Stimulated activated naive B cell treated with anti-CD40 and anti-IgM and Interleukin-4, amounts not matched to agents 10 μg/mL and 1 μg/mL and 100 μg/mL, for 72 hours (primary cell): Measurements from ENCODE around the gene HS3ST3A1.
"Not testable (repeated sequence)": the region's sequence is repeated elsewhere in the genome, so short reads cannot be mapped to it uniquely, and the experiment has no call there.

ENCODE experiments used
- ATAC-seq, 2 donors: fragments of 150-1000 bp; cut with Tn5 transposase; replicated peaks; 2 replicates each; pipeline ENCODE4 v1.10.0; 2021; ENCODE audit warnings: moderate library complexity in 1 of 2
- DNase-seq: peaks from one replicate; pipeline ENCODE4 v3.0.0; 2021
- H3K27ac Mint-ChIP-seq: one replicate; pipeline ENCODE4 v1.8.0; 2022; ENCODE audit warnings: mild to moderate bottlenecking, mixed read lengths
- H3K27me3 Mint-ChIP-seq, 2 donors: one replicate each; pipeline ENCODE4 v1.8.0; 2022; ENCODE audit warnings: mixed read lengths in 2 of 2
- H3K36me3 Mint-ChIP-seq, 2 donors: one replicate each; pipeline ENCODE4 v1.8.0; 2022; ENCODE audit warnings: mixed read lengths in 2 of 2, mild to moderate bottlenecking in 1 of 2
- H3K4me1 Mint-ChIP-seq, 2 donors: one replicate each; pipeline ENCODE4 v1.8.0; 2022; ENCODE audit warnings: mixed read lengths in 2 of 2, mild to moderate bottlenecking in 1 of 2
- H3K4me3 Mint-ChIP-seq, 2 donors: one replicate each; pipeline ENCODE4 v1.8.0; 2022; ENCODE audit warnings: mild to moderate bottlenecking in 2 of 2, mixed read lengths in 2 of 2, moderate library complexity in 1 of 2
- H3K9me3 Mint-ChIP-seq, 2 donors: one replicate each; pipeline ENCODE4 v1.8.0; 2022; ENCODE audit warnings: mixed read lengths in 2 of 2, mild to moderate bottlenecking in 1 of 2

HS3ST3A1 gene

DNA sequence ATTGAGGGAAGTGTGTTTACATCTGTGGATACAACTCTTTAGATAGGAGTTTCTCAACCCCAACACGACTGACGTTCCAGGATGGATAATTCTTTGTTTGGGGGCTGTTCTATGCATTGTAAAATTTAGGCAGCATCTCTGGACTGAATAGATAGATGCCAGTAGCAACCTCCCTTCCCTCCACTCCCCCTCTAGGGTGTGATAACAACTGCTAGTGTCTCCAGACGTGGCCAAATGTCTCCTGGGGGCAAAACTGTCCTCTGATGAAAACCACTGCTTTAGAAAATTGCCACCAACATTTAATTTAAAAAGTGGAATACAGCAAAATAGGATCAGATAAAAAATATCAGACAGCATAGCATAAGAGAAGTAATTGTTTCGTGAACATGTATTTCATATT, 79.9 kb downstream of the HS3ST3A1 start:
- H3K4me3 Mint-ChIP-seq = no peak overlapping the region
- ATAC-seq = no peak
- no peaks in the 10 kb centered on the region for H3K4me1 Mint-ChIP-seq
- no peak overlapping the region for H3K27ac Mint-ChIP-seq
- no peaks in the 10 kb centered on the region for H3K9me3 Mint-ChIP-seq
- no peak for DNase-seq
- H3K36me3 Mint-ChIP-seq = no peaks in the 10 kb centered on the region
- no peaks in the 10 kb centered on the region for H3K27me3 Mint-ChIP-seq

- Mint-ChIP-seq H3K9me3 (no peaks in the 10 kb centered on the region), H3K27ac (no peak overlapping the region), H3K4me1 (no peaks in the 10 kb centered on the region), H3K27me3 (no peaks in the 10 kb centered on the region), H3K4me3 (no peak overlapping the region), H3K36me3 (no peaks in the 10 kb centered on the region)
- no peak for ATAC-seq
- no peak for DNase-seq
Measured at GRCh38 chr17:13520899-13521572, 80.7 kb downstream of the HS3ST3A1 start.

- no peaks in the 10 kb centered on the region for H3K27me3 Mint-ChIP-seq
Measured at GRCh38 chr17:13518261-13519000, 83.3 kb downstream of the HS3ST3A1 start.

DNA sequence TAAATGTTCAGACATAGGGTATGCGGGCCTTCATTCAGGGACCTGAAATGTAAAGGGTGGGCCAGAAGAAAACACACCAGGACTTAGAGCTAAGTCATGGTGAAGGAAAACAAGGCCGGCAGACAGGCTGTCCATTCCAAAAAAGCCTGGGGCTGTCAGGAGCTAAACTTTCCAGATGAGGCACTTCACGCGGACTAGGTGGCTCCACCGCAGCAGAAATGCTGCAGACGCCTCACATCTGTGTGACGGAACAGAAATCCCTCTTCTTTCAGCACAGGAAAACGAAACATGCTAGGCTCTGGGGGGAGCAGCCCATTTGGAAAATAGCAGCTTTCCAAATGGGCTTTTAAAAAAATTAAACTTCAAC, 88.7 kb downstream of the HS3ST3A1 start:
- Mint-ChIP-seq H3K9me3 (no peaks in the 10 kb centered on the region), H3K27ac (no peak overlapping the region), H3K4me1 (peaks cover 2 to 7% of the 10 kb centered on the region in 2 donors), H3K36me3 (no peaks in the 10 kb centered on the region), H3K27me3 (peaks cover 14 to 23% of the 10 kb centered on the region in 2 donors), H3K4me3 (no peak overlapping the region)
- DNase-seq (no peak), ATAC-seq (no peak)

More at GRCh38 chr17:13518261-13519000, 83.3 kb downstream of the HS3ST3A1 start:
- Mint-ChIP-seq H3K27ac (no peak overlapping the region), H3K9me3 (no peaks in the 10 kb centered on the region), H3K4me3 (no peak overlapping the region), H3K4me1 (no peaks in the 10 kb centered on the region), H3K36me3 (no peaks in the 10 kb centered on the region)
- DNase-seq (no peak), ATAC-seq (no peak)

DNA sequence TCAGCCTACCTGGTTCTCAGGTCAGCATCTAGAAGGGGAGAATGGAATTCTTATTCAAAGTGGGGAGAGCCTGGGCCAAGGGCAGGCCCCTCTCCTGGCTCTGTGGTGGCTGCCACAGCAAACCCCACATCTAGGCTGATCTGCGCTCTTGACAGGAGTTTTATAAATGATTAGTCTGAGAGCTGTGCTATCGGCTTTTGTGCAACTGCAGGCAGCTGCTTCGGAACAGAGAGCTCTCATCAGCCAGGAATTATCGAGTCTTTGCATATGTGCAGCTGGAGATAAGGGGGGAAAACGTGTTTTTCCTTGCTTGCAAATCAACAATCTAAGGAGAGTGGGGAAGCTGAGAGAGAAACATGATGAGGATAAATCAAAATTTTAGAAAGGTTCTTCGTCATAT, 91.7 kb downstream of the HS3ST3A1 start:
- ATAC-seq = no peak
- no peaks in the 10 kb centered on the region for H3K36me3 Mint-ChIP-seq
- H3K4me1 Mint-ChIP-seq = peaks cover 2 to 7% of the 10 kb centered on the region in 2 donors
- no peak overlapping the region for H3K4me3 Mint-ChIP-seq
- H3K27me3 Mint-ChIP-seq = peaks cover 14 to 27% of the 10 kb centered on the region in 2 donors
- H3K27ac Mint-ChIP-seq = no peak overlapping the region
- no peak for DNase-seq
- no peaks in the 10 kb centered on the region for H3K9me3 Mint-ChIP-seq

- no peak overlapping the region for H3K27ac Mint-ChIP-seq
- no peak for DNase-seq
- no peaks in the 10 kb centered on the region for H3K36me3 Mint-ChIP-seq
- H3K9me3 Mint-ChIP-seq = no peaks in the 10 kb centered on the region
- H3K4me3 Mint-ChIP-seq = no peak overlapping the region
- no peak for ATAC-seq
- peaks cover 2 to 7% of the 10 kb centered on the region in 2 donors for H3K4me1 Mint-ChIP-seq
- H3K27me3 Mint-ChIP-seq = peaks cover 14 to 28% of the 10 kb centered on the region in 2 donors
Measured at GRCh38 chr17:13509527-13509926, 92.2 kb downstream of the HS3ST3A1 start.

GRCh38 chr17:13508896-13509295, 92.8 kb downstream of the HS3ST3A1 start:
- DNase-seq = no peak
- Mint-ChIP-seq H3K9me3 (no peaks in the 10 kb centered on the region), H3K4me3 (no peak overlapping the region), H3K27me3 (peaks cover 14 to 28% of the 10 kb centered on the region in 2 donors), H3K27ac (no peak overlapping the region), H3K36me3 (no peaks in the 10 kb centered on the region), H3K4me1 (peaks cover 2 to 7% of the 10 kb centered on the region in 2 donors)
- ATAC-seq = no peak

GRCh38 chr17:13503526-13503925, 98.2 kb downstream of the HS3ST3A1 start:
- Mint-ChIP-seq H3K4me1 (no peaks in the 10 kb centered on the region), H3K4me3 (no peak overlapping the region), H3K9me3 (no peaks in the 10 kb centered on the region), H3K27ac (no peak overlapping the region), H3K36me3 (no peaks in the 10 kb centered on the region), H3K27me3 (peaks cover 0 to 5% of the 10 kb centered on the region in 2 donors)
- no peak for ATAC-seq
- no peak for DNase-seq

- H3K36me3 Mint-ChIP-seq = no peaks in the 10 kb centered on the region
- DNase-seq = no peak
- H3K27me3 Mint-ChIP-seq = peaks cover 0 to 5% of the 10 kb centered on the region in 2 donors
- no peaks in the 10 kb centered on the region for H3K9me3 Mint-ChIP-seq
- H3K27ac Mint-ChIP-seq = no peak overlapping the region
- no peaks in the 10 kb centered on the region for H3K4me1 Mint-ChIP-seq
- ATAC-seq = no peak
- H3K4me3 Mint-ChIP-seq = no peak overlapping the region
Measured at GRCh38 chr17:13502263-13502662, 99.5 kb downstream of the HS3ST3A1 start.

GRCh38 chr17:13500947-13501346, 100.8 kb downstream of the HS3ST3A1 start:
- ATAC-seq = no peak
- Mint-ChIP-seq H3K27me3 (peaks cover 0 to 5% of the 10 kb centered on the region in 2 donors), H3K4me1 (no peaks in the 10 kb centered on the region), H3K9me3 (no peaks in the 10 kb centered on the region), H3K4me3 (no peak overlapping the region), H3K36me3 (no peaks in the 10 kb centered on the region), H3K27ac (no peak overlapping the region)
- no peak for DNase-seq

- Mint-ChIP-seq H3K4me1 (no peaks in the 10 kb centered on the region), H3K27ac (no peak overlapping the region), H3K27me3 (no peaks in the 10 kb centered on the region), H3K4me3 (no peak overlapping the region), H3K36me3 (no peaks in the 10 kb centered on the region), H3K9me3 (no peaks in the 10 kb centered on the region)
- DNase-seq (no peak), ATAC-seq (no peak)
Measured at GRCh38 chr17:13498184-13498583, 103.5 kb downstream of the HS3ST3A1 start.

- H3K27ac Mint-ChIP-seq, ATAC-seq, DNase-seq, H3K4me3 Mint-ChIP-seq, H3K9me3 Mint-ChIP-seq, H3K4me1 Mint-ChIP-seq, H3K27me3 Mint-ChIP-seq, H3K36me3 Mint-ChIP-seq: not testable (repeated sequence)
Measured at GRCh38 chr17:13496553-13497056, 105.1 kb downstream of the HS3ST3A1 start.

DNA sequence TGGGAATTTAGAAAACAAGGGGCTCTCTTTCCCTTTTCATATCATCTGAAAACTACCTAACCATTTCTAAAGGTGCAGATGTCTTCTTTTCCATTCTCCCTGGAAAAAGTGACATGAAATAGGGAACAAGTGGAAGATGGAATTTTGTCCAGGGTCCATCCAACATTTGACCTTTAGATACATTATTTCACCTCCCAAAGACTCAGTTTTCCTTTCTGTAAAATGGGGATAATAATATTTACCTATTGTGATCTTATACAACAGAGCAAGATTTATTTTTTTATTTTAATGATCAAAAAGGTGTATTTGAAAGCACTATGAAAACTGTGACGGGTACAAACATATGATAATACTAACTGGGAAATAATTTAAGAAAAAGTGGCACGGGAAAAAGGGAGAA, 106.3 kb downstream of the HS3ST3A1 start:
- H3K27ac Mint-ChIP-seq = no peak overlapping the region
- H3K36me3 Mint-ChIP-seq = no peaks in the 10 kb centered on the region
- H3K27me3 Mint-ChIP-seq = no peaks in the 10 kb centered on the region
- DNase-seq (no peak), ATAC-seq (no peak)
- H3K4me1 Mint-ChIP-seq = no peaks in the 10 kb centered on the region
- H3K9me3 Mint-ChIP-seq = no peaks in the 10 kb centered on the region
- H3K4me3 Mint-ChIP-seq = no peak overlapping the region

DNA sequence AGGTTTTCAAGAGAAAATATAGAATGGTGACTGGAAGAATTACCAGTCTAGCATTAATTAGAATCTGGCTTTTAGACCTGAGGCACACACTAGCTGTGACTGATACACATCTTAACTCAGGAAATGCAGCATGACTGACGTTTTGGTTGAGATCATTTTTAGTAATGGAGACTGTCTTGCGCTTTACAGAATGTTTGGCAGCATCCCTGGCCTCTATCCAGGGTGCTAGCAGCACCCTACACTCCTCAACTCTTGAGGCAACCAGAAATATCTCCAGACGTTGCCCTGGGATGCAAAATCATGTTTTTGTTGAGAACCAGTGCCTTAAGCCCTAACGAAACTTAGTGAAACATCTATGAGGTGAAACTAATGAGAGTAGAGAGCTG, 109.0 kb downstream of the HS3ST3A1 start:
- H3K27ac Mint-ChIP-seq = no peak overlapping the region
- peaks cover 0 to 7% of the 10 kb centered on the region in 2 donors for H3K27me3 Mint-ChIP-seq
- DNase-seq (no peak), ATAC-seq (no peak)
- H3K4me1 Mint-ChIP-seq = no peaks in the 10 kb centered on the region
- no peaks in the 10 kb centered on the region for H3K36me3 Mint-ChIP-seq
- H3K4me3 Mint-ChIP-seq = no peak overlapping the region
- H3K9me3 Mint-ChIP-seq = peaks cover 0 to 2% of the 10 kb centered on the region in 2 donors
